ENCODE results near the gene BCAS3.

DNA sequence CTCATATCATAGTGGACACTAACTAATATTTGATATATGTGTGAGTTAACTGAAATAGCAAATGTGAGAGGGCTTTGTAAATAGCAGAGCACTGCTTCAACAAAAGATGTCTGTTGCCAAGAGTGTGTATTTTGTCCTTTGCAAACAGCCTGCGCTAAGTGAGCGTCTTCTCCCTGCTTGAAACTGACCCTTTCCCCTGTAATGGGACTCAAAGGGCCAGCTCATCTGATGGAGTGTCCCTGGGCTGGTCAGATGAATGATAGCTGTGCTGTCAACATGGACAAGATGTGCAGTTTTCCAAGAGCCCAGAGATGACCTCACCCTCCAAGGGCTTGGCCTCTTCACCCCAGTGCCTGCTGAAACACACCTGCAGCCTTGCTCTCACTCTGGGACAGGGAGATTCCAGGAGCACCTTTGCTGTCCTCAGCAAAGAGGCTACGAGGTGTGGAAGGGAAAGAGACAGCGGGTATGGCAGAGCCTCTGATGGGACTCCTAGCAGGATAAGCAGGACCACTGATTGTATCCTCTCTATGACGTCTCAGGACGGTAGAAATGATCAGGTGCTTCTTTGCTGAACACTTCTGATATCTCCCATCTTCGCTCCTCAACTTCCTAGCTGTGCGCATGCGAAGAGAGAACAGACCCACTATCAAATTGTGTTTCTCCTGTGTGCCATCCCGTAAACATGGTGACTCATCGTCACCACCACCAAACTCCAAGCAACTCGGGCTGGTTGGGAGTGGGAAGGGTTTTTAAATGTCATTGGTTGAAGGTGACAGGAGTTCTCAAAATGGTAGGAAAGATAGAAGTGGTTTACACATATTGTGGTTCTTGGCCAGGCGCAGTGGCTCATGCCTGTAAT lies 686.2 kb downstream of the BCAS3 start:
- TF ChIP-seq CTCF (conservative IDR thresholded peaks at IDR 0.05; ENCODE audit: low read length) (no peak), EZH2phosphoT487 (IDR thresholded peaks at IDR 0.05; ENCODE audit: borderline replicate concordance, low read depth, low read length) (no peak)
